Activated CD4-positive, CD25-positive, alpha-beta regulatory T cell treated with anti-CD3 and anti-CD28 coated beads, Interleukin-2, amount 50 U/mL, for 24 hours (primary cell): Measurements from ENCODE around the gene IL9.
A peak's percentile ranks its signal among the peaks of the same experiment; 100 is the strongest.

ENCODE experiments used
- ATAC-seq, 2 donors: fragments of 150-1000 bp; cut with Tn5 transposase; one replicate each; pipeline ENCODE4 v1.10.0; 2021; ENCODE audit warnings: mild to moderate bottlenecking in 1 of 2, moderate library complexity in 1 of 2

IL9 gene

GRCh38 chr5:135895474-135896006 is at the start of gene IL9:
IL9 (minus strand) TSS chr5:135895841; CDS start chr5:135895816, 25 bp downstream.
- no peak for ATAC-seq

GRCh38 chr5:135944967-135945560 is 49.4 kb upstream of the IL9 start:
- no peak for ATAC-seq

DNA sequence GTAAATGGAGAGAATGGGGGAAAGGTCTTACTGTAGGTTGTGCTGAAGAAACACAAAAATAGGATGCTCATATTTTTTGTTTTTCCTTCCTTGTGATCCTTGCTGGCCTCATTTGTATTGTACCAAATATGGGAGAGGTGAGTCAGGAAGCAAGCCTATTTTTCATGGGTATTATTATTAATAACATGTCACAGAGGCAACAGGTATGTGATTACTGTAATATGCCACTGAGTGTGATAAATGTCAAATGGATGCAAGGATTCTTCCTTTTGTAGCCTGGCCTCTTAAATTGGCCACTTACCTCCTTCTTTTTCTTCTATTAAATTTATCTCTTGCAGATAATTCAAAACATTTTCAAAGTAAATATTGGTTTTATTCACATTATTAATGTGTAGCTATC is 48.9 kb upstream of the IL9 start:
- ATAC-seq, result no peak

DNA sequence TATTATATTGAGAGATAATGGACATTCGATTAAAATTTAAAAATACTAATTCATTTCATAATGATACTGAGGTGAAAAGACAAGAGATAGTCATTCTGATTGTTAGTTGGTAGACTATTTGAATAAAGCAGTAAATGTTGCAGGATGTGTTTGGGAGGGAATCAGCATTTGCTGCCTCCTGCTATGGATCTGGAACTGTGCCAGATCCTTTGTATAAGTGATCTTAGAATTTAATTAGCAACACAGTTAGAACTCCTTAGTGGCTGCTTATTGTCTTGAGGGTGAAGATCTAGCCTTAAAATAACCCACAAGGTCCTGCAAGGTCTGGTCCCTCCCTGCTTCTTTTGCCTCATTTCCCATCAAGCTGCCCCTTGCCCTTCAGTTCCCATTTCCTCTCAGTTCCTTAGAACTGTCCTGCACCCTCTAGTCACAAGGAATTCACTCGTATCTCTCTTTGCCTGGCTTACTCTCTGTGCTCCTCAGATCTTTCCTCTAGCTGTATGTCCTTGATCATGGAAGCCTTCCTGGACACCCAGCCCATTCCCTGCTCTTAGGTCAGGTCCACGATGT is 46.6 kb upstream of the IL9 start:
- no peak for ATAC-seq

DNA sequence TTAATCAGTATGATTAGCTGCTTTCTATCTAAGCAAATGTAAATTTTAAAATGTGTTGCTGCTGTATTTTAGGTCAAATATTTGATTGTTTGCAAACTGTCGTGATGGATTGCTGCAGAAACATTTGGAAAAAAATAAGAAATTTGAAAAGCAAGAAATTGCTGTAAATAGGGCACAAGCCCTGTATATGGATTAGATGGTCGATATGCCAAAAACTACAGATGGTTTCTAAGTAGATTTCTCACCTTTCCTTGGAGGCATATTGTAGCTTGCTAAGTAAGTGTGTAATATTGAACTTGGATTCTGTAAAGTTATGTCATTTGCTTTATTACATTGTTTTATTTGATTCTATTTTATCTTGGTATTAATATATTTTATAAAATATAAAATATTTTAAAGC is 46.1 kb upstream of the IL9 start:
- ATAC-seq, result no peak

- no peak for ATAC-seq
These were observed 41.7 kb upstream of the IL9 start for GRCh38 chr5:135937245-135937911.

- no peak for ATAC-seq
These were observed 39.3 kb upstream of the IL9 start for GRCh38 chr5:135934939-135935338.

DNA sequence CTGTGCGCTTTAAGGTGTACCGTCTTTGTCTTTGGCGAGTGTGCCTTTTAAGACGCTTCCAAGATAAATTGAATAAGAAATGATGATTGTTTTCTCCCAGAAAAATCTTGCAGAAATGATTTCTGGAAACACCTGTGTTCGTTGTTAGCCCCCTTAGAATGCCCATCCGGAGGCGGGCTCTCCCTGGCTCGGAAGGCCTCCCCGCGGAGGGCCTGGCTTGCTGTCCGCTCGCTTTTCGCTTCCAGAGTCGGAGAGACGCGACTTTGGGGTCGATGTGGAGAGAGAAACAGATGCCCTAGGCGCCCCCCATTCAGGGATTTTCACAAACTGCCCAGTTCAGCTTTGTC is 35.3 kb upstream of the IL9 start:
- no peak for ATAC-seq

DNA sequence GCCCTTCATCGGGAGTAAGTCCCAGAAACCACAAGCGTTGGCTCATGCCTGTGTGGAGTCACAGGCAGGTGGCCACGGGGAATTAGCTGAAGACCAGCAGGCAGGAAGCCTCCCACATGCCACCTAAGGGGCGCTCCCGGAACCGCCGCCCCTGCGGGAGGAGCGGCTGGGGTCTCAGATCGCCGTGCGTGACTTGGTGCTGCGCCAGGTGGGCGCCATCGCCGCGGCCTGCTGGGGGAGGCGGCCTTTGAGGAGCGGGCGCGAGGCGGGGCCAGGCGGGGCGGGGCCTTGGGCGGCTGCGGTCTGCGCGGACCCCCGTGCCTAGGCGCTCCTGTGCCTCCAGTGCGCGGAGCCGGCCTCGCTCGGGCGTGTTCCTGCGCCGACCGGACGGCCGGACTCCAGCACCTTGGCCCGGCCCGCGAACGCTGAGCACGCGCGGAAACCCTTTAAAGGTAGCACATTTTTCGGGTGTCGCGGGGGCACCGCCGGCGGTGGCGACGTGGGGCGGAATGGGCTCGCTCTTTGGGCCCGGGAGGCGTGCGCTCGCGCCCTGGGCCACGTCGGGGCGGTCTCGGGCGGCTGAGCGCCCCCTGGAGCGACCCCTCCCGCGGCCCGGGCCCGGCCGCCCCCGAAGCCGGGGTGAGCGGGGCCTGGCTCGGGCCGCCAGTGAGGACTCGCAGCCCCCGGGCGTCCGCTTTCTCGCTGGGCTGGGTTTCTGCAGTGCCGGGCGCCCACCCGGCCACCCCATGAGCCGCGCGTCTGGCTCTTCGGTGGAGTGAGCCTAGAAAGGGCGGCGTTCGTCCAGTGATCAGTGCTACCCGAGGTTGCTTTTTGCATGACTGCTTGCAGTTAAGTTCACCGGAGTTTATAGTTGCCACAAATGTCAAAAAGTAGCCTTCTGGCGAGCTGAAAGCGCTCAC is 34.6 kb upstream of the IL9 start:
- ATAC-seq, result no peak

GRCh38 chr5:135921388-135921787 is 25.7 kb upstream of the IL9 start:
- no peak for ATAC-seq

GRCh38 chr5:135920199-135920598 is 24.6 kb upstream of the IL9 start:
- no peak for ATAC-seq

GRCh38 chr5:135916638-135917263 is 21.1 kb upstream of the IL9 start:
- ATAC-seq, result no peak

DNA sequence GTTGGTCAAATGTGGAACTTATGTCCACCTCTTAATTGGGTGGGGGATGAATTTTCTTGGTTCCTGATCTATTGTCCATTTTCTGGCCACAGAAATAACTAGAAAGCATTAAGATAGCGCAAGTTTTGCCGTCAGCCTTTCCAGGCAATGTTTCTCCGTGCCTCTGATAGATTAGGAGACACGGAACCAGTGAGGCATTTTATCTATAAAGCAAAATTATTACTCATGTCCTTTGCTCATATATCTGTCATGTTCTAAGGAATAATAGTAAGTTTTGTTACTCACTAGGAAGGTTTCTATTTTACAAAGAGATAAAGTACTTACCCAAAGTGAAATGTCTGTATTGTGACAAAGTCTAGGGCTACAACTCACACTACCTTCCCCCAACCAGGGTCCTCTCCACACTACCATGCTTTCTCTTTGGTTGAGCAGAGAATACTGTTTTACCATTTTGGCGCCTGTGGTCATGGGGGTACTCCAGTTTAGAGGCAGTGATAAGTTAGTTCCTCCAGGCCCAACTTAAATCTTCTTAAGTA is 19.9 kb upstream of the IL9 start:
- peak in 1 of 2 donors; percentile 7 for ATAC-seq

DNA sequence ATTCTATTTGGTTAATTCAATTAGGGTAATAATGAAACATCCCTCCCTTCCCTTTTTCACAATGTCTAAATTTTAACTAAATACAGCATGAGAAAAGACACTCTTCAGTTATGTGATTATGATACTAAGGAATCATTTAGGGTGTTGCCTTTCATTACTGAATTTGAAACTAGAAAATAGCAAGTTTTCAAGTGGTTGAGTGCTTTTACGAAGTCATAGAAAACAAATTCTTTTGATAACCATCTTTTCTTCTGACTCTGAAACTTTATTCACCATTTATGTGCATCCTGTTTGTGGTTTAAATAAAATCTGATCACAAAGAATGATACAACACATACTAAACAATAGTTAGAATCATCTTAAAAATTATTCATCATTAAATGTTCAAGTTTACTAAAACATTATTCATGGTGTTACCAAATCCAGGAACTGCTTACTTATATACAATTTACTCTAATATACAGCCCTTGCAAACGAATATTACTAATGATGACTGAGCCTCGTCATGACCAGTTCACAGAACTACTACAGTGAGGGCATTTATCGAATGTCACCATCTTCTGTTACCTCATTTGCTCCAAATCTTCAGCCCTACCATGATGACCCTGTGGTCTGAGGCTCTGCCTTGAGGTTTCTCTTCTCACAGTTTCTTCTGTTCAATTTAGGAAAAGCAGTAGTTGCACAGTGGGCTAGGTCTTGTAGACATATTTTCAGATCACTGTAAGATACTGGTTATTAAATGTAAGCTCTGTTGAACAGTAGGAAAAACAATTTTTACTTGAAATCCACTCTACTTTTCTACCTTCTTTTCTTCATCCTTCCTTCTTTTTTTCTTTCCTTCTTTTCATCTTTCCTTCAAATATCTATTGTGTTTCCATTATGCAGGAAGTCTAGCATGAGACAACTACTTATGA is 18.3 kb upstream of the IL9 start:
- peak; percentile 60 to 79 for ATAC-seq

- ATAC-seq, result no peak
These were observed 9.5 kb upstream of the IL9 start for GRCh38 chr5:135905144-135905543.

DNA sequence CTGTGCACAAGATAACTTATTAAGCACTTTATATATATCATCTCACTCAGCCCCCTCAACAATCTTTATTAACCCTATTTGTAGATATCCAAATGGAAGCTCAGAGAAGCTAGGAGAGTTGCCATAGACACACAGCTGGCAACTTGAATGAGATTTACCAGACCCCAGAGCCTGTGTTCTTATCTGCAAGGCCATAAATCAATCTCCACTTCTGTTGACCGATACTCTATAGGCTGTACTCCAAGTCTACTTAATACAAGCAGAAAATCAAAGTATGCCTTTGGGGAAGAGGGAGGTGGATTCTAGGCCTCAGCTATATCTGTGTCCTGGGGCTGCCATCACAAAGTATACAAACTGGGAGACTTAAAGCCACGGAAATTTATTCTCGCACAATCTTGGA is 6.0 kb upstream of the IL9 start:
- no peak for ATAC-seq

- no peak for ATAC-seq
These were observed 4.6 kb upstream of the IL9 start for GRCh38 chr5:135900276-135900675.

DNA sequence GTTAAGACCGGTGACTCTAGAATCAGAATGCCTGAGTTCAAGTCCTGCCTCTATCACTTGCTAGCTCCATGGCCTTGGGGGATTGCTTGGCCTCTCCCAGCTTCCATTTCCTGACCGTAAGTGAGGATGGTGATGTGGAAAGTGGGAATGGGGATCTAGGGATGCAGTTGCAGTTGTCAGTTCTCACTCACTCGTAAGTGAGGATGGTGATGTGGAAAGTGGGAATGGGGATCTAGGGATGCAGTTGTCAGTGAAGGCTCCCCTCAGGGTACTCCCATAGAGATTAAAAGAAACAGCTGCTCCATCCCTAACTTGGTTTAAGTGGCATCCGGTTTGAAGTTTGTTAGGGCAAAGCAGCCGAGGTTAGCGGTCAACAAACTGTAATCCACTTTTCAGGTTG is 3.0 kb upstream of the IL9 start:
- ATAC-seq, result no peak

- ATAC-seq, result no peak
These were observed 852 bp downstream of the IL9 start for GRCh38 chr5:135894789-135895188.

GRCh38 chr5:135894276-135894675 is 1.4 kb downstream of the IL9 start:
- no peak for ATAC-seq

DNA sequence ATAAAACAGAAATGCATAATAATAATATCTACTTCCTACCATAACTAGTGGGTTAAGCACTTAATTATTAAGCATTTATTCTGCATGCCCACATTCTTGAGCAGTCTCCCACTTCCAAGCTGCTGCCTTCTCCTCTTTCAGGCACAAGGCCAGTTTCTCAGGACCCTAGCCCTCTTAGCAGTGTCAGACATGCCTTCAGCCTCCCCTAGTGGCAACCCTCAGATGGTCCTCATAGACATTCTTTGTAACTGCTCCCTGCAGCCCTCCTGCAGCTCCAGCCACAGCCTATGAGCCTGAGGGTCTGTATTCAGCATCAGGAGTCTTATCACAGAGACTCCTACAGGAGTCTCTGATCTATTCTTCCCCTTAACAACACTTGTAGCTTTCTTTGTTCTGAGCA is 3.9 kb downstream of the IL9 start:
- no peak for ATAC-seq
